ENCODE results near the gene MRPL49. TPM values are rescaled to one million over a fixed set of nuclear protein-coding genes. Genes with fewer than 3 reads are reported as not detected.

Gene MRPL49
- total RNA-seq, 1 donor from 2014 or later = 45.1 TPM

GRCh38 chr11:65150509-65151299, 28.6 kb downstream of the MRPL49 start:
- Histone ChIP-seq H3K9me3 (ENCODE audit: insufficient read depth, low read depth, low read length) (no peaks in the 10 kb centered on the region), H2AFZ (ENCODE audit: low read depth, low read length) (peak overlapping the region; percentile 16), H3K4me3 (ENCODE audit: insufficient read depth, low read depth, low read length) (peak overlapping the region; percentile 1), H3K4me2 (ENCODE audit: low read length) (peak overlapping the region; percentile 79), H3K27me3 (ENCODE audit: insufficient read depth, low read length) (peaks cover 2% of the 10 kb centered on the region), H3K36me3 (ENCODE audit: insufficient read depth, low read length) (no peaks in the 10 kb centered on the region), H3K27ac (ENCODE audit: low read depth, low read length) (peak overlapping the region; percentile 37), H3K9ac (ENCODE audit: low read length) (peak overlapping the region; percentile 42), H3K79me2 (ENCODE audit: insufficient read depth, low read length) (no peaks in the 10 kb centered on the region), H4K20me1 (ENCODE audit: insufficient read depth, low read length) (no peaks in the 10 kb centered on the region), H3K4me1 (ENCODE audit: insufficient read depth, low read length) (peaks cover 16% of the 10 kb centered on the region)
- no peaks in the 10 kb centered on the region for H3K36me3 Mint-ChIP-seq (ENCODE audit: low read depth, unreplicated experiment)
- H3K4me3 Mint-ChIP-seq (ENCODE audit: unreplicated experiment) = peak overlapping the region; percentile 55
- H3K27ac Mint-ChIP-seq (ENCODE audit: unreplicated experiment) = peak overlapping the region; percentile 28
- DNase-seq (ENCODE audit: low read depth) (peak; percentile 82), FAIRE-seq (no peak)
- no peaks in the 10 kb centered on the region for H3K9me3 Mint-ChIP-seq (ENCODE audit: unreplicated experiment)
- H3K27me3 Mint-ChIP-seq (ENCODE audit: low read depth, unreplicated experiment) = peaks cover 2% of the 10 kb centered on the region
- TF ChIP-seq CTCF (IDR thresholded peaks at IDR 0.05; ENCODE audit: insufficient read depth, low read depth, low read length) (no peak), EZH2 (IDR thresholded peaks at IDR 0.05; ENCODE audit: insufficient read depth, low read length) (no peak)
- peaks cover 14% of the 10 kb centered on the region for H3K4me1 Mint-ChIP-seq (ENCODE audit: low read depth, unreplicated experiment)

DNA sequence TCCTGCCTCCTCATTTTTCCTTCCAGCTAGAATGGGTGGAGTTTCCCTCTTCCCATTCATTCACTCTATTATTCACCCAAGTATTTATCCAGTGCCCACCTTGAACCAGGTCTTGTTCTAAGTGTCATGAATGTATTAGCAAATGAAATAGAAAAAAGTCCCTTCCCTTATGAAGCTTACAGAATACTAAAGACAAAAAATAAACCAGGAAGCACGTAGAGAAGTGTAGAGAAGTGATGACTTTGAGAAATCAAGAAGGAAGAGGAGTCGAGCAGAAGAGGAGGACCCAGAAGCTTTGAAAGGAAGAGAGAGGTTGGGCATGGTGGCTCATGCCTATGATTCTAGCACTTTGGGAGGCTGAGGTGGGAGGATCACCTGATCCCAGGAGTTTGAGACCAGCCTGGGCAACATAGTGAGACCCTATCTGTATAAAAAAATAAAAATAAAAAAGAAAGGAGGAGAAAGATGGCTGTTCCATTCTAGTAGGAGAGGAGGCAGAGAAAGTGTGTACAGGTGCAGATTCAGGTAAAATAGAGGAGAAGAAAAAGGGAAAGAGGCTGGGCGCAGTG, 29.3 kb downstream of the MRPL49 start:
- H3K27ac Mint-ChIP-seq (ENCODE audit: unreplicated experiment) = no peak overlapping the region

More for the DNA sequence above, 29.3 kb downstream of the MRPL49 start:
- Histone ChIP-seq H3K4me1 (ENCODE audit: insufficient read depth, low read length) (peaks cover 16% of the 10 kb centered on the region), H4K20me1 (ENCODE audit: insufficient read depth, low read length) (no peaks in the 10 kb centered on the region), H3K27me3 (ENCODE audit: insufficient read depth, low read length) (peaks cover 2% of the 10 kb centered on the region), H3K4me2 (ENCODE audit: low read length) (peak overlapping the region; percentile 79), H3K27ac (ENCODE audit: low read depth, low read length) (no peak overlapping the region), H3K36me3 (ENCODE audit: insufficient read depth, low read length) (no peaks in the 10 kb centered on the region), H3K9ac (ENCODE audit: low read length) (no peak overlapping the region), H2AFZ (ENCODE audit: low read depth, low read length) (no peak overlapping the region), H3K9me3 (ENCODE audit: insufficient read depth, low read depth, low read length) (no peaks in the 10 kb centered on the region), H3K79me2 (ENCODE audit: insufficient read depth, low read length) (no peaks in the 10 kb centered on the region), H3K4me3 (ENCODE audit: insufficient read depth, low read depth, low read length) (no peak overlapping the region)
- no peak for TF ChIP-seq CTCF (IDR thresholded peaks at IDR 0.05; ENCODE audit: insufficient read depth, low read depth, low read length)
- no peak for TF ChIP-seq EZH2 (IDR thresholded peaks at IDR 0.05; ENCODE audit: insufficient read depth, low read length)
- Mint-ChIP-seq H3K4me1 (ENCODE audit: low read depth, unreplicated experiment) (peaks cover 14% of the 10 kb centered on the region), H3K4me3 (ENCODE audit: unreplicated experiment) (no peak overlapping the region), H3K27me3 (ENCODE audit: low read depth, unreplicated experiment) (peaks cover 2% of the 10 kb centered on the region), H3K9me3 (ENCODE audit: unreplicated experiment) (no peaks in the 10 kb centered on the region), H3K36me3 (ENCODE audit: low read depth, unreplicated experiment) (no peaks in the 10 kb centered on the region)
- FAIRE-seq = no peak
- no peak for DNase-seq (ENCODE audit: low read depth)

All from astrocyte (in vitro differentiated cells and primary cell).